Measurements from ENCODE around the gene RASA2. TPM values are rescaled to one million over a fixed set of nuclear protein-coding genes. Genes with fewer than 3 reads are reported as not detected.
A peak's percentile ranks its signal among the peaks of the same experiment; 100 is the strongest.

Gene RASA2
- total RNA-seq, 3 donors from 2014 or later: 15.2 to 43.2 (median 22.0) TPM

DNA sequence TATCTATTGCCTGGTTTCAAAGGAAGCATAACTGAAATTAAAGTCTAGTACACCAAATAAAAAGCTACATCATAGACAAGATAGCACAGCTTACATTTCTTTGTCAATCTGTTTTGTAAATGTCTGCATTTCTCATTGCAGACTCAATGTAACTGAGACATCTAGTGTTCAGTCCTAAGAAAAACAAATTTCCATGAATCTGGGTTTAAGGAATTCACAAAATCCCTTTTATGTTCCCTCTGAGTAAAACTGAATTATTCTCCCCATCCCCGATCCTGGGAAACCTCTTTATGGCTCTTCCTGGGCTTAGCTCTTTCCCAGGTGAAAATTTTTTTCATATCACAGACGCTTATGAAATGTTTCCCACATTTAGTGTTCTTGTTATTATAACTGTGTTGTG, 21.6 kb upstream of the RASA2 start:
- Histone ChIP-seq H3K27ac (no peak overlapping the region), H3K27me3 (no peaks in the 10 kb centered on the region), H3K4me1 (no peaks in the 10 kb centered on the region)

DNA sequence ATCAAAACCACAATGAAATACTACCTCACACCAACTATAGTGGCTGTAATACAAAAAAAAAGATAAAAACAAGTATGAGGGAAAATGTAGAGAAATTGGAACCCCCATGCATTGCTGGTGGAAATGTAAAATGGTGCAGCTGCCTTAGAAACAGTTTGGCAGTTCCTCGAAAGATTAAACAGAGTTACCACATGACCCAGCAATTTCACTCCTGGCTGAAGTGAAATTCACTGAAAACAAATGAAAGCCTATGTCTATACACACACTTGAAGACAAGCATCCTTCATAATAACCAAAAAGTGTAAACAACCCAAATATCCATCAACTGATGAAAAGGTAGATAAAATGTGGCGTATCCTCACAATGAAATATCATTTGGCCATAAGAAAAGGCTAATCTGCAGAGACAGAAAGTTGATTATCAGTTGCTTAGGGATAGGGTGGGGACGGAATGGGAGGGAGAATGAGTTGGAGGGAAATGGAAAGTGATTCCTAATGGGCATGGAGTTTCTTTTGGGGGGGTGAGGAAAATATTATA, 20.1 kb upstream of the RASA2 start:
- intact Hi-C loops (cut with DNase I; ENCODE audit: low total_unique reads): no loop called here
- TF ChIP-seq POLR2A (IDR thresholded peaks at IDR 0.05): no peak
- TF ChIP-seq POLR2AphosphoS5 (IDR thresholded peaks at IDR 0.05): no peak
- TF ChIP-seq, protein P1, sequence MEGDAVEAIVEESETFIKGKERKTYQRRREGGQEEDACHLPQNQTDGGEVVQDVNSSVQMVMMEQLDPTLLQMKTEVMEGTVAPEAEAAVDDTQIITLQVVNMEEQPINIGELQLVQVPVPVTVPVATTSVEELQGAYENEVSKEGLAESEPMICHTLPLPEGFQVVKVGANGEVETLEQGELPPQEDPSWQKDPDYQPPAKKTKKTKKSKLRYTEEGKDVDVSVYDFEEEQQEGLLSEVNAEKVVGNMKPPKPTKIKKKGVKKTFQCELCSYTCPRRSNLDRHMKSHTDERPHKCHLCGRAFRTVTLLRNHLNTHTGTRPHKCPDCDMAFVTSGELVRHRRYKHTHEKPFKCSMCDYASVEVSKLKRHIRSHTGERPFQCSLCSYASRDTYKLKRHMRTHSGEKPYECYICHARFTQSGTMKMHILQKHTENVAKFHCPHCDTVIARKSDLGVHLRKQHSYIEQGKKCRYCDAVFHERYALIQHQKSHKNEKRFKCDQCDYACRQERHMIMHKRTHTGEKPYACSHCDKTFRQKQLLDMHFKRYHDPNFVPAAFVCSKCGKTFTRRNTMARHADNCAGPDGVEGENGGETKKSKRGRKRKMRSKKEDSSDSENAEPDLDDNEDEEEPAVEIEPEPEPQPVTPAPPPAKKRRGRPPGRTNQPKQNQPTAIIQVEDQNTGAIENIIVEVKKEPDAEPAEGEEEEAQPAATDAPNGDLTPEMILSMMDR (IDR thresholded peaks at IDR 0.05): no peak
- no peaks in the 10 kb centered on the region for H3K36me3 ChIP-seq
- DNase-seq (ENCODE audit: low spot score in 2 of 2): no peak
- no peaks in the 10 kb centered on the region for H3K4me1 ChIP-seq
- H3K27me3 ChIP-seq: no peaks in the 10 kb centered on the region
- no peak overlapping the region for H3K27ac ChIP-seq
- H3K4me3 ChIP-seq: no peak overlapping the region
- H3K9me3 ChIP-seq: no peaks in the 10 kb centered on the region

More for the DNA sequence above, 21.6 kb upstream of the RASA2 start:
- intact Hi-C loops (cut with DNase I; ENCODE audit: low total_unique reads): no loop called here
- no peak for TF ChIP-seq POLR2AphosphoS5 (IDR thresholded peaks at IDR 0.05)
- TF ChIP-seq, protein P1 (IDR thresholded peaks at IDR 0.05): peak in 1 of 3 donors; percentile 15
- H3K9me3 ChIP-seq: no peaks in the 10 kb centered on the region
- no peak for DNase-seq (ENCODE audit: low spot score in 2 of 2)
- H3K36me3 ChIP-seq: no peaks in the 10 kb centered on the region
- H3K4me3 ChIP-seq: no peak overlapping the region

DNA sequence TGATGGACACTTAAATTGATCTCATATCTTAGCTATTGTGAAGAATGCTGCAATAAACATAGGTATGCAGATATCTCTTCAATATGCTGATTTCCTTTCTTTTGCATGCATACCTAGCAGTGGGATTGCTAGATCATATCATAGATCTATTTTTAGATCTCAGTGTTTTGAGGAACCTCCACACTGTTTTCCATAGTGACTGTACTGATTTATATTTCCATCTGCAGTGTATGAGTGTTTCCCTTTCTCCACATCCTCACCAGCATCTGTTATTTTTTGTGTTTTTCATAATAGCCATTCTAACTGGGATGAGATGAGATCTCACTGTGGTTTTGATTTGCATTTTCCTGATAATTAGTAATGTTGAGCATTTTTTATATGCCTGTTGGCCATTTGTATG, 17.1 kb upstream of the RASA2 start:
- DNase-seq (ENCODE audit: low spot score in 2 of 2): no peak
- intact Hi-C loops (cut with DNase I; ENCODE audit: low total_unique reads): no loop called here
- H3K4me3 ChIP-seq: no peak overlapping the region
- TF ChIP-seq POLR2A (IDR thresholded peaks at IDR 0.05): no peak
- no peak for TF ChIP-seq POLR2AphosphoS5 (IDR thresholded peaks at IDR 0.05)
- TF ChIP-seq, protein P1 (IDR thresholded peaks at IDR 0.05): no peak
- no peaks in the 10 kb centered on the region for H3K9me3 ChIP-seq
- H3K27ac ChIP-seq: no peak overlapping the region
- H3K36me3 ChIP-seq: no peaks in the 10 kb centered on the region
- no peaks in the 10 kb centered on the region for H3K27me3 ChIP-seq
- H3K4me1 ChIP-seq: no peaks in the 10 kb centered on the region

DNA sequence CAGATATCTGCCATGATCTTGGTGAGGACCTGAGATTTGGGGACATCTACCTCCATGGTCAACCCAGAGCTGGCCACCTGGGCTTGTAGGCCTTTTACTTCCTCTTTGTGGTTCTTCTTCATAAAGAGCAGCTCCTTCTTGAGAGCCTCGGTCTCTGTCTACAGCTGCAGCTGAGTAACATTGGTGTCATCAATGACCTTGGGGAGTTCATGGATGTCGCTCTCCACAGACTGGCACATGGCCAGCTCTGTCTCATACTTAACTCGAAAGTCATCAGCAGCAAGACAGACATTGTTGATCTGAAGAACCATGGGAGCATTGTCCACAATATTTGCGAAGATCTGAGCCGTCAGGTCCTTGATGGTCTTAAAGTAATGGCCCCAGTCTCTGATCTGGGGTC, 15.7 kb upstream of the RASA2 start:
- Histone ChIP-seq H3K27me3 (no peaks in the 10 kb centered on the region), H3K27ac (no peak overlapping the region), H3K4me3 (no peak overlapping the region), H3K36me3 (no peaks in the 10 kb centered on the region), H3K4me1 (no peaks in the 10 kb centered on the region), H3K9me3 (no peaks in the 10 kb centered on the region)
- intact Hi-C loops (cut with DNase I; ENCODE audit: low total_unique reads): no loop called here
- DNase-seq (ENCODE audit: low spot score in 2 of 2): no peak
- no peak for TF ChIP-seq POLR2AphosphoS5 (IDR thresholded peaks at IDR 0.05)
- TF ChIP-seq, protein P1 (IDR thresholded peaks at IDR 0.05): no peak
- TF ChIP-seq POLR2A (IDR thresholded peaks at IDR 0.05): no peak

DNA sequence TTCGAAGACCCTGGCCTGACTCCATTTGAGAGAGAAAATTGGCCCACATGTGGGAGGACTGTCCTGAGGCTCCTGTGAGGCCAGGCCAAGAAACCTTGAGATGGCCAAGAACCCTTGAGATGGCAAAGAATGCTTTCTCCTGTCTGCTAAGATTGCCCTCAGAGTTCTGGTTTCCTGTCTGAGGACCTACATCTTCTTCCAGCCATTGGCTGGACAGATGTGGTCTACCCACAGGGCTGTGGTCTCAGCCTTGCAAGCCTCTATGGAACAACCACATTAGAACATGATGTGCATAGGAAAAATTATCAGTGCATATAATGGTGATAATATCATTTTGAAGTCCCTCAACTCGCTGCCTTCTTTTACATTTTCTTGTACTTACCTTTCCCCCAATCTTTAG, 10.8 kb upstream of the RASA2 start:
- TF ChIP-seq POLR2A (IDR thresholded peaks at IDR 0.05) (no peak), POLR2AphosphoS5 (IDR thresholded peaks at IDR 0.05) (no peak)
- TF ChIP-seq, protein P1 (IDR thresholded peaks at IDR 0.05): no peak
- intact Hi-C loops (cut with DNase I; ENCODE audit: low total_unique reads): no loop called here
- Histone ChIP-seq H3K27me3 (no peaks in the 10 kb centered on the region), H3K36me3 (no peaks in the 10 kb centered on the region), H3K27ac (no peak overlapping the region), H3K4me3 (no peak overlapping the region), H3K9me3 (no peaks in the 10 kb centered on the region), H3K4me1 (no peaks in the 10 kb centered on the region)
- DNase-seq (ENCODE audit: low spot score in 2 of 2): no peak

Measured in breast epithelium (tissue), 4 donors.